HEK293 (cell line): ENCODE results near the gene MYO7B.

Experiments used
- CTCF ChIA-PET: fragments of 350-600 bp; formaldehyde crosslinking; extraction: SDS; loops from one replicate; lab custom pipeline; 2021; ENCODE audit warnings: antibody characterized with exemption; lab: Yijun Ruan, JAX
- POLR2A ChIA-PET: fragments of 300-600 bp; formaldehyde crosslinking; extraction: SDS; loops from one replicate; lab custom pipeline; 2020; ENCODE audit warnings: antibody characterized with exemption, inconsistent platforms; lab: Yijun Ruan, JAX
- H3K27ac ChIP-seq: fragments of 200-500 bp; sonication (Bioruptor generic); 2 replicates; pipeline ENCODE4 v1.5.1; 2014; ENCODE audit warnings: low read depth, low read length, control low read depth, inconsistent platforms; ENCODE audit errors: extremely low read depth
- H3K36me3 ChIP-seq, 2 experiments: fragments of 200-500 bp in 1 of 2; sonication (Bioruptor generic) in 1 of 2; 1 replicate in 1 of 2; 2 replicates in 1 of 2; pipeline ENCODE4 v1.5.1; 2014 to 2017; ENCODE audit warnings: inconsistent platforms in 2 of 2, low read length in 2 of 2; ENCODE audit not compliant: control insufficient read depth in 2 of 2, insufficient read depth in 1 of 2
- H3K4me1 ChIP-seq: fragments of 200-500 bp; sonication (Bioruptor generic); 2 replicates; pipeline ENCODE4 v1.5.1; 2014; ENCODE audit warnings: mild to moderate bottlenecking, low read length, inconsistent platforms; ENCODE audit not compliant: control insufficient read depth, insufficient read depth
- H3K4me3 ChIP-seq: 2 replicates; pipeline ENCODE4 v1.5.1; 2011; ENCODE audit warnings: low read depth, mild to moderate bottlenecking, control low read depth, low read length, moderate library complexity
- H3K9me3 ChIP-seq: fragments of 200-500 bp; sonication (Bioruptor generic); 2 replicates; pipeline ENCODE4 v1.5.1; 2014; ENCODE audit warnings: low read depth, low read length, inconsistent platforms; ENCODE audit not compliant: control insufficient read depth, insufficient read depth
- GFI1B ChIP-seq: fragments of 450-650 bp; formaldehyde crosslinking; IDR thresholded peaks from 2 replicates; pipeline ENCODE4 v1.5.1; 2016; ENCODE audit warnings: missing biosample characterization, missing genetic modification characterization
- HOXD13 ChIP-seq: sonication (generic); formaldehyde crosslinking; IDR thresholded peaks from 2 replicates; pipeline ENCODE4 v1.8.0; 2022; ENCODE audit warnings: missing genetic modification reagents, borderline replicate concordance
- MEIS1 ChIP-seq: sonication (generic); formaldehyde crosslinking; IDR thresholded peaks from 2 replicates; pipeline ENCODE4 v1.8.1; 2022; ENCODE audit warnings: missing genetic modification reagents, mild to moderate bottlenecking, borderline replicate concordance
- MYNN ChIP-seq: fragments of 450-650 bp; formaldehyde crosslinking; IDR thresholded peaks from 2 replicates; pipeline ENCODE4 v1.5.1; 2016; ENCODE audit warnings: missing biosample characterization, missing genetic modification characterization, borderline replicate concordance
- REPIN1 ChIP-seq: fragments of 450-650 bp; formaldehyde crosslinking; IDR thresholded peaks from 2 replicates; pipeline ENCODE4 v1.5.1; 2017; ENCODE audit warnings: missing biosample characterization, missing genetic modification characterization, low read depth
- SCRT1 ChIP-seq: fragments of 450-650 bp; formaldehyde crosslinking; IDR thresholded peaks from 2 replicates; pipeline ENCODE4 v1.5.1; 2016; ENCODE audit warnings: missing biosample characterization, missing genetic modification characterization, borderline replicate concordance
- TSHZ1 ChIP-seq: fragments of 450-650 bp; formaldehyde crosslinking; IDR thresholded peaks from 2 replicates; pipeline ENCODE4 v1.5.1; 2016; ENCODE audit warnings: missing biosample characterization, missing genetic modification characterization, borderline replicate concordance
- ZBTB11 ChIP-seq: fragments of 450-650 bp; formaldehyde crosslinking; conservative IDR thresholded peaks from 2 replicates; pipeline ENCODE4 v1.5.1; 2016; ENCODE audit warnings: low read depth, missing biosample characterization, missing genetic modification characterization
- ZBTB20 ChIP-seq: fragments of 450-650 bp; formaldehyde crosslinking; IDR thresholded peaks from 2 replicates; pipeline ENCODE4 v1.5.1; 2016; ENCODE audit warnings: missing biosample characterization, missing genetic modification characterization
- ZNF112 ChIP-seq: fragments of 450-650 bp; formaldehyde crosslinking; IDR thresholded peaks from 2 replicates; pipeline ENCODE4 v1.5.0; 2017; ENCODE audit warnings: missing biosample characterization, missing genetic modification characterization
- ZNF157 ChIP-seq: fragments of 450-650 bp; formaldehyde crosslinking; IDR thresholded peaks from 2 replicates; pipeline ENCODE4 v1.5.1; 2016; ENCODE audit warnings: missing biosample characterization, missing genetic modification characterization
- ZNF169 ChIP-seq: fragments of 450-650 bp; formaldehyde crosslinking; IDR thresholded peaks from 2 replicates; pipeline ENCODE4 v1.5.1; 2016; ENCODE audit warnings: missing biosample characterization, missing genetic modification characterization
- ZNF175 ChIP-seq: fragments of 450-650 bp; formaldehyde crosslinking; IDR thresholded peaks from 2 replicates; pipeline ENCODE4 v1.5.1; 2016; ENCODE audit warnings: missing biosample characterization, missing genetic modification characterization
- ZNF223 ChIP-seq: fragments of 450-650 bp; formaldehyde crosslinking; IDR thresholded peaks from 2 replicates; pipeline ENCODE4 v1.5.1; 2016; ENCODE audit warnings: missing biosample characterization, missing genetic modification characterization
- ZNF26 ChIP-seq: fragments of 450-650 bp; formaldehyde crosslinking; IDR thresholded peaks from 2 replicates; pipeline ENCODE4 v1.5.1; 2016; ENCODE audit warnings: missing biosample characterization, missing genetic modification characterization
- ZNF366 ChIP-seq: fragments of 450-650 bp; formaldehyde crosslinking; conservative IDR thresholded peaks from 2 replicates; pipeline ENCODE4 v1.5.1; 2016; ENCODE audit warnings: missing biosample characterization, missing genetic modification characterization
- ZNF423 ChIP-seq: fragments of 450-650 bp; formaldehyde crosslinking; IDR thresholded peaks from 2 replicates; pipeline ENCODE4 v1.5.1; 2016; ENCODE audit warnings: missing biosample characterization, missing genetic modification characterization
- ZNF48 ChIP-seq: fragments of 450-650 bp; formaldehyde crosslinking; IDR thresholded peaks from 2 replicates; pipeline ENCODE4 v1.5.1; 2016; ENCODE audit warnings: missing biosample characterization, missing genetic modification characterization
- ZNF529 ChIP-seq: fragments of 450-650 bp; formaldehyde crosslinking; IDR thresholded peaks from 2 replicates; pipeline ENCODE4 v1.5.1; 2017; ENCODE audit warnings: missing genetic modification characterization, missing biosample characterization; ENCODE audit not compliant: insufficient replicate concordance
- ZNF544 ChIP-seq: fragments of 450-650 bp; formaldehyde crosslinking; IDR thresholded peaks from 2 replicates; pipeline ENCODE4 v1.5.0; 2017; ENCODE audit warnings: missing biosample characterization, missing genetic modification characterization
- ZNF555 ChIP-seq: fragments of 450-650 bp; formaldehyde crosslinking; conservative IDR thresholded peaks from 2 replicates; pipeline ENCODE4 v1.5.1; 2017; ENCODE audit warnings: missing biosample characterization, mild to moderate bottlenecking, missing genetic modification characterization, inconsistent platforms
- ZNF560 ChIP-seq: fragments of 450-650 bp; formaldehyde crosslinking; IDR thresholded peaks from 2 replicates; pipeline ENCODE4 v1.5.1; 2017; ENCODE audit warnings: missing biosample characterization, missing genetic modification characterization, borderline replicate concordance
- ZNF585B ChIP-seq: fragments of 450-650 bp; formaldehyde crosslinking; IDR thresholded peaks from 2 replicates; pipeline ENCODE4 v1.5.1; 2016; ENCODE audit warnings: missing biosample characterization, missing genetic modification characterization
- ZNF596 ChIP-seq: fragments of 450-650 bp; IDR thresholded peaks from 2 replicates; pipeline ENCODE4 v1.5.0; 2018; ENCODE audit warnings: missing biosample characterization, mild to moderate bottlenecking, missing genetic modification characterization, moderate library complexity
- ZNF645 ChIP-seq: fragments of 450-650 bp; formaldehyde crosslinking; IDR thresholded peaks from 2 replicates; pipeline ENCODE4; 2016; ENCODE audit warnings: missing biosample characterization, missing genetic modification characterization
- ZNF660 ChIP-seq: fragments of 450-650 bp; IDR thresholded peaks from 2 replicates; pipeline ENCODE4 v1.5.1; 2018; ENCODE audit warnings: missing biosample characterization, mild to moderate bottlenecking, missing genetic modification characterization
- ZSCAN18 ChIP-seq: fragments of 450-650 bp; formaldehyde crosslinking; IDR thresholded peaks from 2 replicates; pipeline ENCODE4 v1.5.1; 2016; ENCODE audit warnings: missing biosample characterization, missing genetic modification characterization
- ZSCAN30 ChIP-seq: fragments of 450-650 bp; IDR thresholded peaks from 2 replicates; pipeline ENCODE4 v1.5.1; 2018; ENCODE audit warnings: missing biosample characterization, mild to moderate bottlenecking, missing genetic modification characterization, moderate library complexity

The MYO7B gene

GRCh38 chr2:127651971-127652550, 116.6 kb downstream of the MYO7B start (continued):
- no peak for TF ChIP-seq ZBTB11
- no peak for TF ChIP-seq TSHZ1
- TF ChIP-seq ZNF596 (tag by site-specific recombination), result no peak
- no peak for TF ChIP-seq MEIS1
- no peak for TF ChIP-seq ZNF157 (tag by site-specific recombination)
- no peak for TF ChIP-seq ZNF544 (tag by site-specific recombination)
- no peak for TF ChIP-seq ZNF645
- no peak for TF ChIP-seq ZNF223 (tag by site-specific recombination)
- TF ChIP-seq ZNF175, result no peak
- no peak for TF ChIP-seq ZNF423 (tag by site-specific recombination)
- TF ChIP-seq REPIN1 (tag by site-specific recombination), result no peak
- no peak for TF ChIP-seq ZNF529 (tag by site-specific recombination)
- no peak for TF ChIP-seq MYNN (tag by site-specific recombination)
- no peak for TF ChIP-seq ZNF366 (tag by site-specific recombination)
- no peak for TF ChIP-seq ZSCAN30
- no peak for TF ChIP-seq ZNF660 (tag by site-specific recombination)
- TF ChIP-seq ZNF48 (tag by site-specific recombination), result no peak

GRCh38 chr2:127652786-127653357, 117.4 kb downstream of the MYO7B start:
- Histone ChIP-seq H3K27ac (no peak overlapping the region), H3K36me3 (no peaks in the 10 kb centered on the region), H3K9me3 (no peaks in the 10 kb centered on the region), H3K4me3 (no peak overlapping the region), H3K4me1 (no peaks in the 10 kb centered on the region)
- ChIA-PET POLR2A (no interaction called here), CTCF (interaction anchor here (0.7 to 4.3 kb wide), 3 partner anchors 18 to 273 kb away, joined by 3 to 37 read pairs (median 4); no protein-coding TSS in a partner anchor)
- TF ChIP-seq ZNF560 (no peak), ZNF169 (tag by site-specific recombination) (no peak), ZBTB20 (no peak), MYNN (tag by site-specific recombination) (no peak), ZNF555 (tag by site-specific recombination) (no peak), ZNF585B (tag by site-specific recombination) (no peak), ZSCAN18 (tag by site-specific recombination) (no peak), GFI1B (tag by site-specific recombination) (no peak), SCRT1 (tag by site-specific recombination) (no peak), ZNF26 (tag by site-specific recombination) (no peak), HOXD13 (no peak), ZNF112 (no peak)
